Epithelial cell of prostate (primary cell): ENCODE results near the gene MYO15A.

ENCODE experiments used
- DNase-seq: peaks from one replicate; pipeline ENCODE4 v3.0.0-alpha.2; 2011; ENCODE audit warnings: low read depth, low spot score
- H3K27ac ChIP-seq: fragments of 450-650 bp; 2 replicates; pipeline ENCODE4 v1.5.1; 2017; ENCODE audit warnings: mild to moderate bottlenecking

Gene MYO15A, protein sequence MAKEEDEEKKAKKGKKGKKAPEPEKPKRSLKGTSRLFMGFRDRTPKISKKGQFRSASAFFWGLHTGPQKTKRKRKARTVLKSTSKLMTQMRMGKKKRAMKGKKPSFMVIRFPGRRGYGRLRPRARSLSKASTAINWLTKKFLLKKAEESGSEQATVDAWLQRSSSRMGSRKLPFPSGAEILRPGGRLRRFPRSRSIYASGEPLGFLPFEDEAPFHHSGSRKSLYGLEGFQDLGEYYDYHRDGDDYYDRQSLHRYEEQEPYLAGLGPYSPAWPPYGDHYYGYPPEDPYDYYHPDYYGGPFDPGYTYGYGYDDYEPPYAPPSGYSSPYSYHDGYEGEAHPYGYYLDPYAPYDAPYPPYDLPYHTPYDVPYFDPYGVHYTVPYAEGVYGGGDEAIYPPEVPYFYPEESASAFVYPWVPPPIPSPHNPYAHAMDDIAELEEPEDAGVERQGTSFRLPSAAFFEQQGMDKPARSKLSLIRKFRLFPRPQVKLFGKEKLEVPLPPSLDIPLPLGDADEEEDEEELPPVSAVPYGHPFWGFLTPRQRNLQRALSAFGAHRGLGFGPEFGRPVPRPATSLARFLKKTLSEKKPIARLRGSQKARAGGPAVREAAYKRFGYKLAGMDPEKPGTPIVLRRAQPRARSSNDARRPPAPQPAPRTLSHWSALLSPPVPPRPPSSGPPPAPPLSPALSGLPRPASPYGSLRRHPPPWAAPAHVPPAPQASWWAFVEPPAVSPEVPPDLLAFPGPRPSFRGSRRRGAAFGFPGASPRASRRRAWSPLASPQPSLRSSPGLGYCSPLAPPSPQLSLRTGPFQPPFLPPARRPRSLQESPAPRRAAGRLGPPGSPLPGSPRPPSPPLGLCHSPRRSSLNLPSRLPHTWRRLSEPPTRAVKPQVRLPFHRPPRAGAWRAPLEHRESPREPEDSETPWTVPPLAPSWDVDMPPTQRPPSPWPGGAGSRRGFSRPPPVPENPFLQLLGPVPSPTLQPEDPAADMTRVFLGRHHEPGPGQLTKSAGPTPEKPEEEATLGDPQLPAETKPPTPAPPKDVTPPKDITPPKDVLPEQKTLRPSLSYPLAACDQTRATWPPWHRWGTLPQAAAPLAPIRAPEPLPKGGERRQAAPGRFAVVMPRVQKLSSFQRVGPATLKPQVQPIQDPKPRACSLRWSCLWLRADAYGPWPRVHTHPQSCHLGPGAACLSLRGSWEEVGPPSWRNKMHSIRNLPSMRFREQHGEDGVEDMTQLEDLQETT (N-terminal part only)

DNA sequence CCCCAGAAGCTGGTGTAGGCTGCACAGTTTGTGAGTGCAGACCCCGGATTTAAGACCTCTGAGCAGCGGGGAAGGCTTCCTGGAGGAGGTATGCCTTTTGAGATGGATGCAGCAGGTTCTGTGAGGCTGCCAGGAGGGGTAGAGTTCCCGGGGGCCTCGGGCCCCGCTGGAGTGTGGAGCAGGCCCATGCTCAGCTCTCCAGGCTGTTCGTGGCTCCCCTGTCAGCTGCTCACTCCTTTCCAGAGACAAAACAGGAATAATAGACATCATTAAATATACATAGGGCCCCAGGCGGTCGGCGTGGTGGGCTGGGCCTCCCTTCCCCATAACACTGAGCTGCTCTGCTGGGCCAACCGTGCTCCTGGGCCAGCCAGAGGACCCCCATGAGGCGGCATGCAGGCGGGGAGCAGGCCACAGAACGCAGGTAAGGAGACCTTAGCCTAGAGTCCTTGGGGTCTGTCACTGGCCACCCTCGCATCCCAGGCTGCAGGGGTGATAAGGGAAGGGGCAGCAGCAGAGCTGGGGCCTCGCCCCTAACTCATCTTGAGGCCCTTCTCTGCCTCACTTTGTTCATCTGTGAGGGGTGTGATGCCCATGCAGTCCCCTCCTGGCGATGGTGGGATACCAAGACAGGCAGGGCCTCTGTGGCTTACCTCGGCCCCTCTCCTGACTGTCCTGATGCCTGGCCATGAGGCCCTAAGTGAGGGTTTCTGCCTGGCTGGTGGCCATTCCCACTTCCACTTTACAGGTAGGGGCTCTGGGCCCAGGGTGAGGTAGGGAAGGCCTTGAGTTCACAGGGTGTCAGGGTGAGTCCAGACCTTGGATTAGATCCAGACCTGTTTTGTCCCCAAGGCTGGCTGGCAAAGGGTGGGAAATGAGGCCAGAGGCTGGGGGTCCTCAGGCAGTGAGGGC is at the start of gene MYO15A:
MYO15A (plus strand) TSS at position 356 of the 912 bp plus-strand sequence. CDS start 10,045 bp downstream, outside the sequence.
- no peak for DNase-seq

DNA sequence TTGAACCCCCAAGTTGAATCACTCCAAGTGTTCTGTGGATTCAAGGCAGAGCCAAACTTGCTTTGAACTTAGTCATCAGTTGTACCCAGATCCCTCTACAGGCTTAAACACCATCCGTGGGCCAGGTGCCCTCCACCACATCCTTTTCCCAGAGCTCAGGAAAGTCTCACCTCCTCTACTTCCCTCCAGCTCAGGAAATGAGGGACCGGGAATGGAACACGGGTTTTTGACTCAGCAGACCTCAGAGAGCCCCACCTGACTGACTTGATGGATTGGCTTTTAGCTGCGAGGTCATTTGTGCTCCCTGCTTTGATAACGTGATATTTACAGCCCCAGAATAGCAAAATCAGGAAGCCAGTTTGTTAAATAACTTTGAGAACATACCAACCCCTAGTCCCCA is 49.3 kb upstream of the MYO15A start:
- peak; percentile 55 for DNase-seq
- H3K27ac ChIP-seq: peak overlapping the region; percentile 86

More for the DNA sequence above, at the start of gene MYO15A:
- no peak within 1 kb of the TSS for H3K27ac ChIP-seq

DNA sequence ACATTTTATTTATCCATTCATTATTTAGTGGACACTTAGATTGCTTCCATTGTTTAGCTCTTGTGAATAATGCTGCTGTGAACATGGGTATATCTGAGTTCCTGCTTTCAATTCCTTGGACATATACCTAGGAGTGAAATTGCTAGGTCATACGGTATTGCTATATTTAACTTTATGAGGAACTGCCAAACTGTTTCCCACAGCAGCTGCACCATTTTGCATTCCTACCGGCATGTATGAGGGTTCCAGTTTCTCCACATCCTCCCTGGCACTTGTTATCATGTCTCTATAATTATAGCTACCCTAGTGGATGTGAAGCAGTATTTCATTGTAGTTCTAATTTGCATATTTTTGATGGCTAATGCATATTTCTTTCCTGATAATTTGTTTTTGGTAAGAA is 44.5 kb upstream of the MYO15A start:
- no peak for DNase-seq

DNA sequence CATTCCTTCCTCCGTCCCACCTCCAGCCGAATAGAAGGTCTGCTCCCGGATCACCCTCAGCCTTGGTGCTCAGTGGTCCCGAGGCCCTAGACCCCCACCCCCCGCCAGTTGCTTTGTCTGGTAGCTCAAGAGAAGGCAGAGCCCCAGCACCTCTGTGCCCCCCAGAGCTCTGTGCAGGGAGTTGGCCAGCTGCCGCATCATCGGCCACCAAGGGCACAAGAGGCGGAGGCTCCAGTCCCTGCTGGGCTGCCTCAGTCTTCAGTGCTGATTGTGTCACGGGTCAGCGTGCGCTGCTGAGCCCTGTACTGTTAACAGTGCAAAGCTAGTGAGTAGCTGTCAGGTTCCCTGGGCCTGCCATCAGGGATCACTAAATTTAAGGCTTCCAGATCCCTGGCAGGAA is 43.0 kb upstream of the MYO15A start:
- DNase-seq: no peak
- H3K27ac ChIP-seq: no peak overlapping the region

More for the DNA sequence above, 44.5 kb upstream of the MYO15A start:
- H3K27ac ChIP-seq: no peak overlapping the region

DNA sequence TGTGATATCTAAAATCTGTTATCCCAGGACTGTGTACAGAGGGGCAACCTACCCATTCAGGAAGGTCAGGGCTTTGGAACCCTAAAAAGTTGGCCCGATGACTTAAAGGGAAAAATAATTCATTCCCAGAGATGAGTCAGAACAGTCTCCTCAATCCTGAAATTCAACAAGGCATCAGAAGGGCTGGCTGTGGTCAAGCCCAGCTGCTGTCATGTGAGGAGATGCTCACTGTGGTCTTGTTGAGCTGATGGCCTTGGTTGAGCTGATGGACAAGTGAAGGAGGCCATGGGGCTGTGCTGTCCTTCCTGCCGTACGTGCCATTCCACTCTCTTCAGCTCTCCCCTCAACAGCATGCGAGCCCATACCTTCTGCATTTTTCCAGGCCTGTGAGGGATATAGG is 41.7 kb upstream of the MYO15A start:
- no peak for DNase-seq
- no peak overlapping the region for H3K27ac ChIP-seq

DNA sequence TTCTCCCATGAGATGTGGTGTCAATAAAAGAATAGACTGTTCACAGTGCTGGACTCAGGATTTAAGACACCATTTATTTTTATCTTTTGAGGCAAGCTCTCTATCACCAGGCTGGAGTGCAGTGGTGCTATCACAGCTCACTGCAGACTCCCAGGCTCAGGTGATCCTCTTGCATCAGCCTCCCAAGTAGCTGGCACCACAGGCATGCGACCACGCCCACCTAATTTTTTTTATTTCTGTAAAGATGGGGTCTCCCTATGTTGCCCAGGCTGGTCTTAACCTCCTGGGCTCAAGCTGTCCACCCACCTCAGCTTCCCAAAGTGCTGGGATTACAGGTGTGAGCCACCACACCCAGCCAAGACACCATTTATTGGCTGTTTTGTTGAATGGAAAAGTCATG is 39.5 kb upstream of the MYO15A start:
- peak overlapping the region; percentile 27 for H3K27ac ChIP-seq
- no peak for DNase-seq

DNA sequence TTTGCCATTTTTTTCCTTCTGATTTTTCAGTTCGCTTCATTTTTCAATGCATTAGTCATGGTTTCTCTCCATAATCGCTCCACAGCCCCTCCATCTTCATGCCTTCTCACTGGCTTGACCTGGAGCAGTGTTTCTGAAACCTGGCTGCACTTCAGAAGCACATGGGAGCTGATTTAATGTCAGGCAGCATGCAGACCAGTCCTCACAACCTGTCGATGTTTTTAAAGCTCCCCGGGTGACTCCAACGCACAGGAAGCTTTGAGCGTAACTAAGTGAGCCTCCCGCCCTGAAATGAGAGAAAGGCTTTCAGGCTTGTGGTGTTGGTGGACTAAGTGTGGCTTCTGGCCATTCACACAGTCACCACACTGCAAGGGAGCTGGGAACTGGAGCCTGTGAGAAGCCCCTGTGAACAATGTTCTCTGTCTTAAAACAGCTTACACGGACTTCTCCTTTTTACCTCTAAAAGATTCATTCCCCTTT is 37.7 kb upstream of the MYO15A start:
- no peak overlapping the region for H3K27ac ChIP-seq

DNA sequence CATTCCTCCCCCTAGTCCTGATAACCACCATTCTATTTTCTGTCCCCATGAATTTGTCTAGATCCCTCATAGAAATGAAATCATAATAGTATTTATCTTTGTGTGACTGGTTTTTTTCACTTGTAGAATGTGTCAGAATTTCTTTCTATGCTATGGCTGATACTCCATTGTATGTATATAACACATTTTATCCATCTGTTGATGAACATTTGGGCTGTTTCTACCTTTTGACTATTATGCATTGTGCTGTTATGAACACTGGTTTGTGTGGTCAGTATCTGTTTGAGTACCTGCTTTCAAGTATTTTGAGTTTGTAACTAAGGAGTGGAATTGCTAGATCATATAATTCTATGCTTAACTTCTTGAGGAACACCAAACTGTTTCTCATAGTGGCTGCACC is 36.8 kb upstream of the MYO15A start:
- DNase-seq: no peak
- no peak overlapping the region for H3K27ac ChIP-seq

More for the DNA sequence above, 37.7 kb upstream of the MYO15A start:
- no peak for DNase-seq

DNA sequence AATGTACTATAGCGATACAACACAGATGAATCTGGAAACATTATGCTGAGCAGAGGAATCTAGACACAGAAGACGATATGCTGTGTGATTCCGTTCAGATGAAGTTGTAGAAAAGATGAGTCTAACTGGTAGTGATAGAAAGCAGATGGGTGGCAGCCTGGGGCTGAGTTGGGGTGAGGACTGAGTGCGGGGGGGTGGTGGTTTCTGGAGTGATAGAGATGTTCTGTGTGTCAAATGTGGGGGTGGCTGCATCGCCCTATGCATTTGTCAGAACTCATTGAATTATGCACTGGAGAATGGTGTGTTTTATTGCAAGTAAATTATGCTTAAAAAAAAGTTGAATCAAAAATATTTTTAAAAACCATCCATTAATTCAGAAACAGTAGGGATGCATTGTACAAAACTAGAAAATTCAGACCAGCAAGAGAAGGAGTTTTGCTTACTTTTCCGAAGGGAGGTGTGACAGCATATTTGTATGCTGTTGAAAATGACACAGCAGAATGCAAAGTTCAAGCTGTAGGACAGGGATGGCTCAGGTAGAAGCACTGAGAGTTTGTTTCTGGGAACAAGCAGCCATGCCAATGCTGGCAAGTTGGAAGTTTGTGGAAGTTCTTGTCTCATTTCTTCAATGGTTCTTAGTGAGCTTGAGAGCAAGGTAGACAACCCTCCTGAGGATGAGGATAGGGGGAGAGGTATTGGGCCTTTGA is 33.8 kb upstream of the MYO15A start:
- no peak overlapping the region for H3K27ac ChIP-seq
- DNase-seq: no peak

DNA sequence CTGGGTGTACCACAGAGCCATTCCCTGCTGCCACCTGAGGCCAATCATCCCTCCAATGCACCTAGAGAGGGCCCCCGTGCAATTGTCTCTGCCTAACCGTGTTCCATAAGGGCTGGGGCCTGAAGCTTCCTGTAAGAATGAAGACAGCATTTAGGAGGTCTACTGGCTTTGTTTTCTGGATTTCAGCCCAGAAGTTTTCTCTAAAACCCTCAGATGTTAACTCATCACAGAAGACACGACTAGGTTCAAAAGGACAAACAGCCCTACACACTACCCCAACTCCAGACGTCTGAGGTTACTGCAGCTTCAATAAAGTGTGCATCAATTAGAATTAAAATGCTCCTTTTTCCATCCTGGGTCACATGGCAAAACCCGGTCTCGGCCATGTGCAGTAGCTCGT is 31.6 kb upstream of the MYO15A start:
- no peak overlapping the region for H3K27ac ChIP-seq
- DNase-seq: no peak

DNA sequence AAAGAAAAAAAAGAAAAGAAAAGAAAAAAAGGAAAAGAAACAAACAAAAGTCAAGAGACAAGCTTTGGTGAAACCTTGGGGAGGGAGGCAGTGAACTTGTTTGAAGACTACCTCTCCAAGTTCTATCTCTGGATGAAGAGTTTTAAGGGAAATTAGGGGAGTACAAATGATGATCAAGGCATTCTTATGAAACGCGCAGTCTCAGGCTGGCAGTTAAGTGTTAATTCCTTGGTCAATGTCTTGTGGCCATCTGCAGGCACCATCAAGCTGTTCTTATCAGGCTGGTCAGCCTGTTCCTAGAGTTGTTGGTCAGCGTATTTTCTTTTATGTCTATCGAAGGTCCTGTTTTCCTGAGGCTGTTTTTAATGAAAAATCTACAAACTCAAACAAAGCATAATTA is 29.0 kb upstream of the MYO15A start:
- no peak for DNase-seq
- no peak overlapping the region for H3K27ac ChIP-seq

DNA sequence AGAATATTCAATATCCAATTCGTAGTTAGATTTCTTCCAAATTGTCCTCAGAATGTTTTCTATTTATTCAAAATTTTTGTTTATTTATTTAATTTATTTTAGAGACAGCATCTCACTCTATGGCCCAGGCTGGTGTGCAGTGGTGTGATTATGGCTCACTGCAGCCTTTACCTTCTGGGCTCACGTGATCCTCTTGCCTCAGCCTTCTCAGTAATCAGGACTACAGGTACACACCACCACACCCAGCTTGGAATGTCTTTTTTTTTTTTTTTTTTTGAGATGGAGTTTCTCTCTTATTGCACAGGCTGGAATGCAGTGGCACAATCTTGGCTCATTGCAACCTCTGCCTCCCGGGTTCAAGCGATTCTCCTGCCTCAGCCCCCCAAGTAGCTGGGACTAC is 24.3 kb upstream of the MYO15A start:
- no peak for DNase-seq
- H3K27ac ChIP-seq: no peak overlapping the region

DNA sequence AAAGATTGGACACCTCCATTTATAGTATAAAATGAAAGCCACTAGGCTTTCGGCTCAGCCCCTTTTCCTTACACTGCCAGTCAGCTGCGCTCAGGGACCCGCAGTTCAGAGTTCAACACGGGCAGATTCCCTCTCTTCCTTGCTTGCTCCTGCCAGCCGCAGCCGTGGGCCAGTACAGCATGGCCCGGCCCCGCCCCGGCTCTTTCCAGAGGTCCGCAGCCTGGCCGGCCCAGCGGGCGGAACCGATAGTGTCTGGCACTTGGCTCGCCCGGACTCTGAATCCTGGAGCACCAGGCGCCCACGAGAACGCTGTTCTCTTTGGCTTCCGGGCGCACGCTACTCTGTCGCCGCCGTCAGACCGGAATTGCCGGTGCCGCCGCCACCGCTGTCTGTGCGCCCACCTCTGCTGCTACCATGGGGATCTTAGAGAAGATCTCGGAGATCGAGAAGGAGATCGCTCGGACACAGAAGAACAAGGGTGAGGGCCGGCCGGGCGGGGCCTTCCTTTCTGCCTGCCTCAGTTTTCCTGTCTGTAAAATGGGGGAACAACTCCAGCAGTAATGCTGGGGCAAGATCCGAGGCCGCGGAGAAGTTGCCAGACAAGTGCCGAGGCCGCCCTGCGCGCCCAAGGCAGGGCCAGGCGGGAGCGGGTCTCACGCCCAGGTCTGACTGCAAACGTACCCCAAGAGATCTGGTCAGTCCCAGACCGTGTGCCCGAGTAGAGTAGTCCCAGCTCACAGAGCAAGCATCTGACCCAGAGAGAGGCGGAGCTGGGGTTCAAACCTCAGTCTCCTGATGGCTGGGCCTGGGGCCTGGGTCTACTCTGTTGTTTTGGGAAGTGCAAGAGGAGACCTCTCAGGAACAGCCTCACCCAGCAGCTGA is 20.7 kb upstream of the MYO15A start, which contains the start of gene DRG2:
DRG2 (plus strand) TSS at position 339 of the 882 bp plus-strand sequence; CDS start at position 415, 76 bp downstream.
- peak within 1 kb of the TSS; percentile 48 for H3K27ac ChIP-seq
- peak; percentile 33 for DNase-seq

DNA sequence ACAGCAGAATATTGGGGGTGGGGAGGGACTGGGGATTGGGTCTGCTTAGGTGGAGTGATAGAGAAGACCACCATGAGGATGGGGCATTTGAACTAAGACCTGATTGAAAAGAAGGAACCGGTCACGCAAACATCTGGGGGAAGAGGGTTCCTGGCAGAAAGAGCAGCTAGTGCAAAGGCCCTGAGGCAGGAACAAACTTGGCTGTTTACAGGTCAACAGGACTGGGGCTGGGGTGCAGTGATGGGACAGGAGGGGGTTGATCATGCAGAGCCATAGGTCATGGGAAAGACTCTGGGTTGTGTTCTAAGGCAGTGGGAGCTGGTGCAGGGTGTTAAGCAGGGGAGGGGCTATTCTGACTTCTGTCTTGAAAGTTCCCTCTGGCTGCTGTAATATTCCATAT is 18.9 kb upstream of the MYO15A start:
- H3K27ac ChIP-seq: no peak overlapping the region
- DNase-seq: no peak

DNA sequence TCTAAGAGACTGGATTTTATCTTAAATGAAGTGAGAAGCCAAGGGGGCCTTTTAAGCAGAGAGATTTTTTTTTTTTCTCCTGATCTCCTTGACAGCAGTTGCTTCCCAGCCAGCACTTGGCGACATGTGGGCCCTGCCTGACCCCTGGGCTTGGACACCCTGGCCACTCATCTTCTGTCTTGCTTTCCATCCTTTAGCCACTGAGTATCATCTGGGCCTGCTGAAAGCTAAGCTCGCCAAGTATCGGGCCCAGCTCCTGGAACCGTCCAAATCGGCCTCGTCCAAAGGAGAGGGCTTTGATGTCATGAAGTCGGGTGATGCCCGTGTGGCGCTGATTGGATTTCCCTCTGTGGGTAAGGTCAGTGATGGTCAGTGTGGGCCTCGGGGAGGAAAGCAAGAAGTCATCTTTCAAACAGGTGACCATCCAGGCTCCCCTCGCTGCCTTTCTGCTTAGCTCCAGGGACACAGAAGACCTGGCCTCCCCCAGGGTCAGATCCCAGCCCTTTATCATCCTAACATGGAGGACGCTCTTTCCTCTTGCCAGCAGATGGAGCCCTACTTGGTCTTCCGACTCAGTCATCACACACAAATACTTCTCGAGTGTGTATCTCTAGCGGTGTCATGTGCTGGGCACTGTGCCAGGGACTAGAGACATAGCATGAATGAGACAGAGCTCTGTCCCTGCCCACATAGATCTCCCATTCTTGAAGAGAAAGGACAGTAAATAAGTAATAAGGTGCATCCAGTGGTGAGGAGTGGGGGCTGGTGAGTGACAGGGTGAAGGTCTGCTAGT is 14.7 kb upstream of the MYO15A start:
- peak; percentile 67 for DNase-seq
- no peak overlapping the region for H3K27ac ChIP-seq

DNA sequence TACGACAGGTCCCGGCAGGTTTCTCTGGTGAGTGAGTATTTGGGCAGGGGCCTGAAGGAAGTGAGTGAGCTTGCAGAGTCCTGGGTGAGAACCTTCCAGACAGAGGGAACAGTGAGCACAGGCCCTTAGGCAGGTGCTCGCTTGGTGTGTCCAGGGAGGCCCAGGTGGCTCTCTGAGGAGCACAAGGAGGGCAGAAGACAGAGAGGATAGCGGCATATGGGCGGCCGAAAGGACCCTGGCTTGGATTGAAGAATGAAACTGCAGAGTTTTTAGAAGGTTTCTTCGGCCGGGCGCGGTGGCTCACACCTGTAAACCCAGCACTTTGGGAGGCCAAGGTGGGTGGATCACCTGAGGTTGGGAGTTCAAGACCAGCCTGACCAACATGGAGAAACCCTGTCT is 14.1 kb upstream of the MYO15A start:
- DNase-seq: no peak
- no peak overlapping the region for H3K27ac ChIP-seq

DNA sequence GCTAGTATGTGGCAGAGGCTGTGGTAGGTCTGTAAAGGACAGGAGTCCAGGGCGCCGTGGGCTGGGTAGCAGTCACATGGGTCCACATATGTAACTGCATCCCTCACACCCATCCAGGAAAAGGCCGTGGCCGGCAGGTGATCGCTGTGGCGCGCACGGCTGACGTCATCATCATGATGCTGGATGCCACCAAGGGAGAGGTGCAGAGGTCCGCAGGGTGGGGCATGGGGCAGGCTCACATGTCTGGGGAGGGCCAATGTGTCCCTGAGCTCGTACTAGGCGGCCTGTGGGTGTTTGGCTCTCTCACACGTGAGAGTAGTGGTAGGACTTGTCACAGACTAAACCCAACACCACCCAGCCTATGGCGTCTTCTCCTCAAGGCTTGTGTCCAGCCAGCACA is 9.0 kb upstream of the MYO15A start:
- DNase-seq: no peak
- no peak overlapping the region for H3K27ac ChIP-seq
